Endodermal cell (in vitro differentiated cells): ENCODE data around the gene MYO5B. TPM values are rescaled to one million over a fixed set of nuclear protein-coding genes. Genes with fewer than 3 reads are reported as not detected.
A peak's percentile ranks its signal among the peaks of the same experiment; 100 is the strongest.

Source experiments
- DNase-seq: peaks from one replicate; pipeline ENCODE4 v3.0.0-alpha.2; 2017
- H3K27ac ChIP-seq: 2 replicates; pipeline ENCODE4 v1.5.1; 2013; ENCODE audit warnings: mild to moderate bottlenecking, low read depth, low read length, moderate library complexity
- H3K27me3 ChIP-seq: 2 replicates; pipeline ENCODE4 v1.6.1; 2013; ENCODE audit warnings: mild to moderate bottlenecking, low read length, moderate library complexity; ENCODE audit not compliant: insufficient read depth, control insufficient read depth, poor library complexity, severe bottlenecking
- H3K36me3 ChIP-seq: 2 replicates; pipeline ENCODE4 v1.7.0; 2013; ENCODE audit warnings: mild to moderate bottlenecking, low read length, moderate library complexity; ENCODE audit not compliant: control insufficient read depth, insufficient read depth
- H3K4me1 ChIP-seq: one replicate; pipeline ENCODE4 v1.7.0; 2013; ENCODE audit warnings: low read length; ENCODE audit not compliant: control insufficient read depth, insufficient read depth
- H3K4me3 ChIP-seq: 2 replicates; pipeline ENCODE4 v1.5.1; 2013; ENCODE audit warnings: mild to moderate bottlenecking, low read length, moderate library complexity
- H3K9ac ChIP-seq: 2 replicates; pipeline ENCODE4 v1.6.1; 2013; ENCODE audit warnings: mild to moderate bottlenecking, low read length, moderate library complexity; ENCODE audit not compliant: poor library complexity, severe bottlenecking; ENCODE audit errors: extremely low read depth
- H3K9me3 ChIP-seq: 2 replicates; pipeline ENCODE4 v1.6.1; 2013; ENCODE audit warnings: mild to moderate bottlenecking, low read length, moderate library complexity; ENCODE audit not compliant: control insufficient read depth
- H3K27ac Mint-ChIP-seq: 2 replicates; pipeline ENCODE4 v1.8.0; 2020; ENCODE audit warnings: mixed read lengths
- H3K27me3 Mint-ChIP-seq: 2 replicates; pipeline ENCODE4 v1.8.0; 2021; ENCODE audit warnings: mild to moderate bottlenecking, mixed read lengths; ENCODE audit not compliant: insufficient read depth
- H3K36me3 Mint-ChIP-seq: 2 replicates; pipeline ENCODE4 v1.8.0; 2020; ENCODE audit warnings: low read depth, mixed read lengths
- H3K4me1 Mint-ChIP-seq: 2 replicates; pipeline ENCODE4 v1.8.0; 2020; ENCODE audit warnings: mixed read lengths
- H3K4me3 Mint-ChIP-seq: 2 replicates; pipeline ENCODE4 v1.8.0; 2020; ENCODE audit warnings: mild to moderate bottlenecking, moderate library complexity, mixed read lengths
- H3K9me3 Mint-ChIP-seq: 2 replicates; pipeline ENCODE4 v1.8.0; 2020; ENCODE audit warnings: mild to moderate bottlenecking, mixed read lengths
- CTCF ChIP-seq: fragments of 200-600 bp; sonication (generic); conservative IDR thresholded peaks from 2 replicates; pipeline ENCODE4 v1.5.0; 2021; ENCODE audit warnings: antibody characterized with exemption, mild to moderate bottlenecking
- WGBS, 2 experiments: methylation state at CpG; one replicate each; pipeline versions ENCODE4 v1.1.5 to v1.1.7; 2013; ENCODE audit warnings: missing lambda C conversion rate in 2 of 2, mixed read lengths in 1 of 2; ENCODE audit not compliant: insufficient coverage in 1 of 2, insufficient read length in 1 of 2; 5-methylcytosine and 5-hydroxymethylcytosine counted together
- total RNA-seq, 2 donors: library from RNA; stranded (reverse); fragmentation: NEBNext Ultra II Directional in 1 of 2; extraction: Animal tissue kit (Norgen Biotek cat#: 25700) in 1 of 2; gene quantifications; 2 replicates in 1 of 2; 3 replicates in 1 of 2; pipeline ENCODE4 v1.2.1, GENCODE V29; 2021

Gene MYO5B
- total RNA-seq, 2 donors from 2014 or later = 12.2 to 16.8 TPM

DNA sequence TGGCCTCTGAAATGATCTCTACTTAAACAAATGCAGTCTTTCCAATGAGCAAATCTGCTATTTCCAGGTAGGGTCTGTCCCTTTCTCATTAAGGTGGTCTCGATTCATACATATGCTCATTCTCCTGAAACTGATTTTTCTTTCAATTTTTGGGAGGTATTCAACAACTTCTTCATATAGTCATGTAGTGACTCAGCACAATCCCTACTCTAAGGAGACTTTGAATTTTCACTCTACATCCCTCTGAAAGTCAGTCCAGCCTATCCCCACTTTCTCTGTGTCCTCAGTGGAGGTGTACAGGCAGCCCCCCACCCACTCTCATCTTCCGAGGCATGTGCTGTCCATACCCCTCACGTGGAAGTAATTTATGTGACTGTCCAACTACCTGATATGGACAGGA is 281.7 kb downstream of the MYO5B start:
- peaks cover 17% of the 10 kb centered on the region for H3K27me3 ChIP-seq
- H3K27ac ChIP-seq = no peak overlapping the region
- H3K9ac ChIP-seq = no peak overlapping the region
- no peaks in the 10 kb centered on the region for H3K36me3 ChIP-seq
- peaks cover 39% of the 10 kb centered on the region for H3K4me1 Mint-ChIP-seq
- no peak for TF ChIP-seq CTCF
- peaks cover 6% of the 10 kb centered on the region for H3K36me3 Mint-ChIP-seq
- peaks cover 95% of the 10 kb centered on the region for H3K27me3 Mint-ChIP-seq
- 96 to 100% methylated on average over 1 to 3 of the region's 3 CpGs for WGBS, 2 experiments
- peak overlapping the region; percentile 55 for H3K4me3 ChIP-seq
- no peak overlapping the region for H3K27ac Mint-ChIP-seq
- peaks cover 20% of the 10 kb centered on the region for H3K4me1 ChIP-seq
- H3K9me3 Mint-ChIP-seq = peaks cover 23% of the 10 kb centered on the region
- no peak overlapping the region for H3K4me3 Mint-ChIP-seq
- DNase-seq = no peak
- peaks cover 17% of the 10 kb centered on the region for H3K9me3 ChIP-seq

- DNase-seq = peak; percentile 77
- Histone ChIP-seq H3K9me3 (peaks cover 17% of the 10 kb centered on the region), H3K27ac (no peak overlapping the region), H3K9ac (no peak overlapping the region), H3K4me1 (peaks cover 26% of the 10 kb centered on the region), H3K36me3 (no peaks in the 10 kb centered on the region), H3K4me3 (no peak overlapping the region), H3K27me3 (peaks cover 21% of the 10 kb centered on the region)
- Mint-ChIP-seq H3K36me3 (peaks cover 6% of the 10 kb centered on the region), H3K4me1 (peaks cover 48% of the 10 kb centered on the region), H3K27ac (peak overlapping the region; percentile 78), H3K27me3 (peaks cover 96% of the 10 kb centered on the region), H3K9me3 (peaks cover 23% of the 10 kb centered on the region), H3K4me3 (no peak overlapping the region)
- TF ChIP-seq CTCF = no peak
- 9 to 11% methylated on average over 4 of the region's 4 CpGs for WGBS, 2 experiments
These were observed 283.5 kb downstream of the MYO5B start for GRCh38 chr18:49911427-49911826.

DNA sequence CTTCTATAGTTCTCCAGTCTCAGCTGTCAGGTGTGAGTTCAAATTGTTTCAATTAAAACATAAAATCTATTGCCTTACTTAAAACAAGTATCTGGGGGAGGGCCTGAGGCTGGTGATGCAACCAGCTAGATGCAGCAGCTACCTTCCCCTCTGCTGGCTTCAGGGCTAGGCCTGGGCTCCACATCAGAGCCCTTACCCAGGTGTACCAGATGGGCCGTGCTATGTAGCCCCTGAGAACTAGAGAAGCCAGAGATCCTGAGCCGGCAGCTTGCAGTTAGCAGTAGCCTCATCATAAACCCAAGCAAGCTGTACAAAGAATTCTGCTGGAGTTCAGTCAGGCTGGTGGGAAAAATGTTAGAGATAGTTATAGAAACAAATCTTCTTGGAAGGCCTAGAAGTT is 284.0 kb downstream of the MYO5B start:
- H3K36me3 Mint-ChIP-seq = peaks cover 6% of the 10 kb centered on the region
- peaks cover 96% of the 10 kb centered on the region for H3K27me3 Mint-ChIP-seq
- H3K9me3 ChIP-seq = peaks cover 17% of the 10 kb centered on the region
- H3K4me3 Mint-ChIP-seq = no peak overlapping the region
- no peak overlapping the region for H3K27ac ChIP-seq
- H3K4me1 Mint-ChIP-seq = peaks cover 49% of the 10 kb centered on the region
- H3K9me3 Mint-ChIP-seq = peaks cover 23% of the 10 kb centered on the region
- no peak overlapping the region for H3K4me3 ChIP-seq
- TF ChIP-seq CTCF = no peak
- peak overlapping the region; percentile 44 for H3K27ac Mint-ChIP-seq
- DNase-seq = no peak
- H3K27me3 ChIP-seq = peaks cover 21% of the 10 kb centered on the region
- no peaks in the 10 kb centered on the region for H3K36me3 ChIP-seq
- no peak overlapping the region for H3K9ac ChIP-seq
- 72 to 100% methylated on average over 1 to 2 of the region's 2 CpGs for WGBS, 2 experiments
- peaks cover 31% of the 10 kb centered on the region for H3K4me1 ChIP-seq
